GM18867 (cell line): ENCODE measurements around the gene H19.

Experiments used
- ATAC-seq: cut with Tn5 transposase; IDR thresholded peaks from one replicate; pipeline ENCODE4 v1.9.1; 2021; ENCODE audit warnings: mild to moderate bottlenecking, moderate library complexity; ENCODE audit not compliant: unreplicated experiment

Gene H19

DNA sequence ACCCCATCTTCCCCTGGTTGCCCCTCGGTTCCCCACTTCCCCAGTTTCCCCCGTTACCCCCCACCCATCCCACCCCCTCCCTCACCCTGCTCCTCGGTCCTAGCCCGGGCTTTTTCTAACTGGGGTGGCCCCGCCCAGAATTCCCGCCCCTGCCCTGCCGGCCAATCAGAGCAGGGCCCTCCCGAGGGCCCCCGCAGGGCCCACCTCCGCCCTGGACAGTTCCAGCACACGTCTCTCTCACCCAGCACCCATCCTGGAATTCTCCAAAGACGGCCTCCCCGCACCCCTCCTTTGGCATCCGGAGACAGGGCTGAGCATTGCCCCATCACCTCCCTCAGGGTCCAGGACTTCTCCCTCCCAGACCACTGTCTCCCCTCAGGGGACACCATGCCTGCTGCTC is at the start of gene H19:
TSS of gene H19 (minus strand) at position 88 of the 400 bp plus-strand sequence.
- no peak for ATAC-seq

DNA sequence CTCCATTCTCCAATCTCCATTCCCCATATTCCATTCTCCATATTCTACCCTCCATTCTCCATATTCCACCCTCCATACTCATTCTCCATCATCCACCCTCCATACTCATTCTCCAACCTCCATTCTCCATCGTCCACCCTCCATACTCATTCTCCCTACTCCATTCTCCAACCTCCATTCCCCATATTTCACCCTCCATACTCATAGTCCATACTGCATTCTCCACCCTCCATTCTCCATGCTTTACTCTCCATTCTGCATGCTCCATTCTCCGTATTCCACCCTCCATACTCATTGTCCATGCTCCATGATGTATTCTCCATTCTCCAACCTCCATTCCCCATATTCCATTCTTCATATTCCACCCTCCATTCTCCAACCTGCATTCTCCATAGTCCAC is 44.3 kb upstream of the H19 start:
- no peak for ATAC-seq

DNA sequence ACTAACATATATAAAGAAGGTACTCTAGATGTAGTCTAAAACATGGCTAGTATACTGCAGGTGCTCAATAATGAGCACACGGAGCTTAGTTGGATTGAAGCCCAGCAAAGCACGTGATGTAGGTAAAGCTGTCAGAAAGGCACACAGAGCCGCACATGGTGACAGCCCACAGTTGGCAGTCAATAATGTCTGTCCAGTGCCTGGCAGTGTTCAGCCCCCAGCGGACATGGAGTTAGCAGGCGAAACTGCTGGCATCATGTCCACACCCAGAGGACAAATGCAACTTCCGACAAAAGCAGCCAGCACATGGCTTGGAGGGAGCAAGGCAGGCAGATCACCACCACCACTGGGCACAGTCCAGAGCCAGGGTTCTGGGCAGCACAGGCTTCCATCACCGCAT is 43.5 kb upstream of the H19 start:
- no peak for ATAC-seq

DNA sequence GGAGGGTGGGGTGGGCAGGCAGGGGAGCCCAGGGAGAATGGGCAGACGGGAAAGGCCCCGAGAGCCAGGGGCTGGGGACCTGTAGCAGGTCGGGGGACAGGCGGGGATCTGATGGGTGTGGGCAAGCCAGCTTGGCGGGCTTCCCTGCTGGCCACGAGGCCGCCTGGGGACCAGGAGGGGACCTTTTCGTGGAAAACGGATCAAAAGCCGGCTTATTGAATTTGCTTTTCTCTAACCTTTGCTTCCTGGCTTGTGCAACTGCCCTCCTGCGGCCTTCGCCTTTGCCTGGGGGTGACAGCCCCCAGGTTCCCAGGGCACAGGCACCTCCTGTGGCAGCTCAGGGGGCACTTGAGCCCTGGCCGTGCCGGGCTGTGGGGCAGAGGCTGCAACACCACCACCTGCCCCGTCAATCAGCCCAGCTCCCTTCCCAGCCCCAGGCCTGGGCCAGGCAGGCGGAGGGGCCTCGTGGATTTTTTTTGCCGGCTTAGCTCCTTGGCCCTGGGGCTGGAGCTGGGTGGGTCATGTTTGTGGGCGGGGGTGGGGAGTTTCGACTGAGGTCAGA is 41.6 kb upstream of the H19 start:
- ATAC-seq, result no peak

DNA sequence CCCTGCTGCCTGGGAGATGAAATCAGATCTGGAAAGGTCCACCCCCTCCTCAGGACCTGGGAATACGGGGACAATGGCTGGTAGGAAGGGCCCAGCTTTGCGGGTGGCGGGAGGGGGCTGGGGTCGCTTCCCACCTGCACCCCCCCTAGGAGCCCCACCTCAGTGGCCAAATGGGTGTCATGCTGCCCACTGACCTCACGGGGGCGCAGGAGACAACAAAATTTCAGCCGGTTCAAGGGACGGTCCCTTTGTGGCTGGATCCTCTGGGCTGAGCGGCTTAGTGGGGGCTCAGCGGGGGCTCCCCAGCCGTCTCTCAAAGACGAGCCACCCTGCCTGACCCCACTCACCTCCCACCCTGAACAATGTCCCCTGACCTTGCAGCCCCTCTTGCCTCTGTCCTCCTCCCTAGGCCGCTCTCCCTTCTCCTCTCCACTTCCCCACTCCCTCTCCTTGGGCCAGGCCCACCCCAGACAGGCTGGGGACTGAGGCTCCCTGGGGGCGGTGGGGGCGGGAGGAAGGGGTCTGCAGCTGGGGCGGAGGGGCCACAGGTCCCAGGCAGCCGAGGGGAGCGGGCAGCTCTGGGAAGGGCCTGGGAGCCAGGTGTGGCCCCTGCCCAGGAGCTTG is 39.3 kb upstream of the H19 start:
- no peak for ATAC-seq

DNA sequence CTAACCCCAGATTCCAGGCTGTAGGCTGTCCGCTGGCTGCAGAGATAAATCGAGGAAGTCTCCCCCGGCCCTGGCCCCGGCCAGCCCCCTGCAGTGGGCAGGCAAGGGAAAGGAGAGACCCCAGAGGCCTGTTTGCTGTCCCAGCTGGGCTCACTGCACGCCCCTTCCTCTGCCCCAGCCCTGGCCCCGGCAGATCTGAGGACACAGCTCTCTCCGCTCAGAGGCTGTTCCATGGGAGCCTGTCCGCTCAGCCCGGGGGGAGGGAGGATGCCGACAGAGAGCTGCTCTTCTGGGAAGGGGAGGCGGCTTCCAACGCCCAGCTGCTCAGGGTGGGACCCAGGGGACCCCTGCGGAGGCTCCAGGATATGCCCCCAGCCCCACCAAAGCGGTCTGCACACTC is 37.7 kb upstream of the H19 start:
- ATAC-seq, result no peak

DNA sequence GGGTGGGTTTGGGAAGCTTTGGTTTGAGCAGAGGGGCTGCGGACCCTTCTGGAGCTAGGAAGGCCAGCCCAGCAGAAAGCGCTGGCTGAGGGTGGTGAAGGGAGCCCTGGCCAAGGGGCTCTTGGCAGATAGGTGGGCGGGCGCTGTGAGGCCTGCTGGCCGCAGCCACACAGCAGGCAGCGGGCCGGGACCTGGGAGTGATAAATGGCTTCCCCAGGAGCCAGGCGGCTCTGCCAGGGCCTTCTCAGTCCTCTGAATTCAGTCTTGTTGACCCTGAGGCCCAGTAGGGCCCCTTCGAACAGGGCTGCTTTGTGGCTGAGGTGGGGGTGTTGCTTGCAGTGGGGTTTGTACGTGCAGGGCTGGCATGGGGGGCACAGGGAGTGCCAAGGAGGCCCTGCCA is 33.4 kb upstream of the H19 start:
- no peak for ATAC-seq

DNA sequence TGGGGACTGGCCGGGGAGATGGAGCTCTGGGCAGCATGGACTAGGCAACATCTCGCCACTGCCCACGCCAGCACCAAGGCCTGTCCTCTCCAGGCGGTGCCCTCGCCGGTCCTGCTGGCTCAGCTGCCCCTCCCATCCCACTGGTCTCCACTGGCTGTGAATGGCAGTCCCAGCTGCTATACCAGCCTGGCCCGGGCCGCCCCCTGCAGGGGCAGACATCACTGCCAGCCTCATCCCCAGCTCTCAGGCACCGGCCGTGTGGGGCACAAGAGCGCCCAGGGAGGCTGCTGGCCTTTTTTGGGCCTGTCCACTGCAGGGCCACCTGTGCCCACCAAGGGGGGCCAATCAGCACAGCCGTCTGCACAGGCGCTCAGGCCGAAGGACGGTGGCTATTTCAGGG is 30.1 kb upstream of the H19 start:
- no peak for ATAC-seq

DNA sequence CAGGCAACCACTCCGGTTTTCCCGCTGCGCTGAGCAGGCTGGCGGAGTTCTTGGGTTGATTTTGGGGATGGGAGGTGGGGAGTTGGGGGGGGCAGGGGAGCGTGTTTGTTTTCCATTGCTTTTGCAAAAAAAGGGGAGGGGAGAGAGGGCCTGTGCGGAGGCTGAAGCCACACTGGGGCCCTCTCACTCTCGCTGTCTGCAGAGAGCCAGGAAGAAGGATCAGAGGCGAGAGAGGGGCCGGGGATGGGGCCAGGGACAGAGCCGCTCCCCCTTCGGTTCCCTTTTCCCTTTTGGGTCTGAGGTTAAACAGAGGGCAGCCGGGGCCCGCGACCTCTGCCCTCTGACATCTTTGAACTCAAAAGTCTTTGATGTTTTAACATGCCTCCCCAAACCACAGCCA is 17.4 kb upstream of the H19 start:
- no peak for ATAC-seq

DNA sequence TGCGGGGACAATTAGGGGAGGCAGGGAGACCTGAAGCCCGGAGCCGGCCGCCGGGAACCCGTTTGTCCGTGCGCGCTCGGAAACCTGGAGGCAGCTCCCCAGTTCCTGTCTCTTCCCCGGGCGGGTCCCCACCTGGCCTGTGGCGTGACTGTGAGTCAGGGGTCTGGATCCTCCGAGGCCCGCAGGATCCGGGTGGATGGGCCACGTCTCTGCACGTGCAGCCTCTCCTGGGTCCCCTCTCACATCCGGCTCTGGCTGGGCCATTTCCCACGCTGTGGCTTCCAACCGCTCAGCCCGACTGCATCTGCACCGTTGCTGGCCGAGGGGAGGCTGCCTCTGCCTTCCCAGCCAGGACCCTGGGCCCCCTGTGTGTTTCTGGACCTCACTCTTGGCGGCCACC is 14.8 kb upstream of the H19 start:
- ATAC-seq, result no peak

DNA sequence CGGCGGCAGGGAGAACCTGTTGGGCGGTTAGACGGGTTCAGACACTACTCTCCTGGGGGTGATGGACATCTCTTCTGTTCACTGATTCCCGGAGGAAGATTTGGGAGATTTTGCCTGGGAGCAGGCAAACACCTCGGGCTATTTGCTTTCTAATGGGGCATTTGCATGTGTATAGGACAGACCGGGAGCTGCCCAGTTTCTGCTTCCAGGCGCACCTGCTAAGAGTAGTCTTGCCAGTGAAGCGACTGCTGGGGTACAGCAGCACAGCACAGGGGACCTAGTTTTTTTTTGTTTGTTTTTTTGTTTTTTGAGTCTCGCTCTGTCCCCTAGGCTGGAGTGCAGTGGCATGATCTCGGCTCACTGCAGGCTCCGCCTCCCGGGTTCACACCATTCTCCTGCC is 6.8 kb upstream of the H19 start:
- no peak for ATAC-seq

DNA sequence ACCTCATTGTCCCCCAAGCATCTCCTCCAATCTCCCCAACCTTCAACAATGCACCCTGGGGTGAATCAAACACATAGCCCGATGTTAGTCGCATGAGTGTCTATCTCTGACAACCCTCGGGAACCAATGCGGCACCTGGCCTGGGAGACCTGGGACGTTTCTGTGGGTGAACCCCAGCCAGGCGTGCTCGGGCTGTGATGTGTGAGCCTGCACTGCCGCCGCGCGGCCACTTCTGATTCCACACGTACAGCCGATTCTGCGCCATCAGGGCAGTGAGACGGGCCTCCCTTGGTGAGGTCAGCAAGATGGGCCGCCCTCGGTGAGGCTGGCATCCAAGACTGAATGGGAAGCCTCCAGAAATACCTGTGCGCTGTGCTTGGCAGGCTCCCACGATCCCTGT is 5.2 kb upstream of the H19 start:
- no peak for ATAC-seq

DNA sequence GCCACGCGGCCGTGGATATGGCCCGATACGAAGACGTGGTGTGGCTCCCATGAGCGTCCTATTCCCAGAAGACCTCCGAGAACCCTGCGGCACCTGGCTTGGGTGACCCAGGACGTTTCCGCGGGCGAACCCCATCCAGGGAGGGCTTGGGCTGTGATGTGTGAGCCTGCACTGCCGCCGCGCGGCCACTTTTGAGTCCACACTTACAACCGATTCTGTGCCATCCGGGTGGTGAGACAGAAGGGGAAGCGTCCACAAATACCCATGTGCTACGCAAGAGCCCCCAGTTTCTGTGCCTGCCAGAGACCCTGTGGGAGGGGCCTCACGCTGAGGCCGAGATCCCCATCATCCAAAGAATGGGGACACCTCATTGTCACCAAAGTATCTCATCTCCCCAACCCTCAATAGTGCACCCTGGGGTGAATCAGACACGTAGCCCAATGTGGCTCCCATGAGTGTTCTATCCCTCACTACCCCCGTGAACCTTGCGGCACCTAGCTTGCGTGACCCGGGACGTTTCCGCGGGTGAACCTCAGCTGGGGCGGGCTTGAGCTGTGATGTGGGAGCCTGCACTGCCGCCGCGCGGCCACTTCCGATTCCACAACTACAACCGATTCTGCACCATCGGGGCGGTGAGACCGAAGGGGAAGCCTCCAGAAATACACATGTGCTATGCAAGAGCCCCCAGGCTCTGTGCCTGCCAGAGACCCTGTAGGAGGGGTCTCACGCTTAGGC is 4.6 kb upstream of the H19 start:
- ATAC-seq, result no peak

DNA sequence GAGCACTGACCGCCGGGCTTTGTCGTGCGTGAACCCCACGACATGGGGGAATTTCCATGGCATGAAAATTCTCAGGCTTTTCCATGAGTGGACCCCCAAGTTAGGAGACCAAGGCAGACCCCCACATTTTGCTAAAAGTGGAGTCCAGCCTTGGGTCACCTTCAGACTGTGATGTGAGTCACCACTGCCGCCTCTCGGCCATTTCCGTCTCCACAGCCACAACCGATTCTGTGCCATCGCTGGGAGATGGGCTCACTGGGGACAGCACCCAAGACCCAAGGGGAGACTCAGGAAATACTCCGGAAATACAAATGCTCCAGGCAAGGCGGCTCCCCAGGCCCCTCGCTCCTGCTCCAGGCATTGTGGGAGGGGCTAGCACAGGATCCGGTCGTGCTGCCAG is 1.2 kb upstream of the H19 start:
- no peak for ATAC-seq

DNA sequence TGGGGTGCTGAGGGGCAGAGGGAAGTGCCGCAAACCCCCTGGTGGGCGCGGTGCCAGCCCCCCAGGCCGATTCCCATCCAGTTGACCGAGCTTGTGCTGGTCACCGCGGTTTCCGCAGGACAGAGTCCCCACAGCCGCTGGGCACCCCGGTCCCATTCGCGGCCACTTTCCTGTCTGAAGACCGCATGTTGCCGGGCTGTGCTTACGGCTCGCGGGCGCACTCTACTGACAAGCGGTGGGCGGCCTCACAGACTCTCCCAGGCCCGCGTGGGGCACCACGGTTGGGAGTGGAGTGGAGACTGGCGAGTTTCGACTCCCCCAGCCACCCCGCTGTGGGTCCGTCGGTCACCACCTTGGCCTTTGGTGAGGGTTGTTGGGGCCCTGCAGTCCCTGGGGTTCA is 648 bp upstream of the H19 start:
- no peak for ATAC-seq

DNA sequence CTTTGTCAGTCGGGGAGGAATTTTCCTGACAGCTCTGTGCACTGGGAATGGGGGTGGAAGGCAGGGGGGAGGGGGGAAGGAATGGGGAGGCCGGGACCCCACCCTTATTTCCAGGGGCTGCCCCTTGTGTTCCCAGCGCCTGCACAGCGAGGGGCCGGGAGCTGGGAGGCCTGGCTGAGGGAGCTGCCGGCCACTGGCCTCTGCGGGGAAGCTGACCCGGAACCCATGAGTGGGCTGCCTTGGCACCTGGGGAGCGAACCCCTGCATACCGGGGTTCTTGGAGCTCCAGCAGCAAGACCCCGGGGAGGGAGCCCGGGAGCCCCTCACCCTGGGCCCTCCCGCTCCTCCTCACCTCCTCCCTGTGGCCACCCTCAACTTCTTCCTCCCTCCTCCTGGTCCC is 3.5 kb downstream of the H19 start:
- ATAC-seq, result no peak

DNA sequence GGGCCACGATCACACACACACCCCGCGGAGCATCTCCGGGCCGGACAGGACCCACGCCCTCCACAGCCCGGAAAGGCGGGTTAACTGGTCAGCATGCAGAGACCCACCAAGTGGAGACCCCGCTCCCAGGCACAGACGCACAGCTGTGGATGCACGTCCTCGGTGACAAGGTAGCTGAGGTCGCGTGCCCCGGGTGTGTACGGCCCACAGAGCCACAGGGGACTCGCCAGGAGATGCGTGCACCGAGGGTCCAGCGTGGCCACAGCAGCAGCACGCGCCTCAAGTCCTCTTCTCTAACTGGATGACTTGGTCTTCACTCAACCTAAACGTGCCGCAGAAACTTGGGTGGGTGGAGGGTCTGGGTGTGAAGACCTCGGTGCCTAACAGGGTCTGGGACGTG is 5.5 kb downstream of the H19 start:
- ATAC-seq, result no peak

DNA sequence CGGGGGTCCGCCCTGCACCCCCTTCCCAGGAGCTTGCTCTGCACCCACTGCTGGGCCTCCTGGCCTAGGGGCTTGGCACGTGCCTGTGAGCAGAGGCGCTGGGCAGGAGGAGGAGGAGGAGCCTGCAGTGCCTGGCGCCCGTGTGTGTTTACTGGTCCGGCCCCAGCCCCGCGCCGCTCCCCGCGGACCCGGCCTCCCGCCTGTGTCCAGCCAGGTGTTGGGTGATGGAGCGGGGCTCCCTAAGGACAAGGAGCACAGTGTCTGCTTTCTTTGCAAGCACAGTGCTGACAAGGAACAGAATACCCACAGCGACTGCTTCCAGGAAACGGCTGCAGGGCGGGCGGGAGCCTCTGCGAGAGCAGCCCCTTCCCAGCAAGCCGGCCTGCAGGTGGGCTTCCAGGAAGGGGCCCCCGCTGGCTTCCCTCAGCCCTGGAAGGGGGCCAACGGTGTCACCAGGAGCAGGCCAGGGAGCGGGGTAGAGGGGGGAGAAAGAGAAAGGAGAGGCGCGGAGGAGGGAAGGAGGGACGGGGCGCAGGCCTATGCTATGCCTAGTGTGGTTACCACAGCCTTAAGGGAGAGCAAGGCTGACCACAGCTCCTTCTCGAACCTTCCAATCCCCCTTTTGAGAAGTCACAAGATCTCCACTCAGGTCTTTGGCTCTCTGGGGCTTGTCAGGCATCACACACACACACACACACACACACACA is 6.6 kb downstream of the H19 start:
- ATAC-seq, result no peak

DNA sequence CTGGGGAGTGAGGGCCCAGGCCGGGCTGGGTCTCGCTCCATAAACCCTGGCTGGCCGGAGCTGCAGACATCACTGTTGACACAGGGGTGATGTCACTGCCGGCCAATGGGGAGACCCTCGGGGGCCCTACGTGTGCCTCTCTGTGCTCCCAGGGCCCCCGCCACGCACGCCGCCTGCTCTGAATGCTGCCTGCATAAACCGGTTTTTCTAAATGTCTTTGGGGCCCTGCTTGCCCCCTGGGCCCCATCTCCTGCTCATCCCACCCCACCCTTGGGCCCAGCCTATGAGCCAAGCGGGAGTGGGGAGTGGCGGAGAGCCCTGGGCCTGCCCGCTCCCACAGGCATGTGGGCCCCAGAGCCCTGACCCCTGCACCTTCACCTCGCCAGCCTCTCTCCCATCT is 7.7 kb downstream of the H19 start:
- no peak for ATAC-seq

DNA sequence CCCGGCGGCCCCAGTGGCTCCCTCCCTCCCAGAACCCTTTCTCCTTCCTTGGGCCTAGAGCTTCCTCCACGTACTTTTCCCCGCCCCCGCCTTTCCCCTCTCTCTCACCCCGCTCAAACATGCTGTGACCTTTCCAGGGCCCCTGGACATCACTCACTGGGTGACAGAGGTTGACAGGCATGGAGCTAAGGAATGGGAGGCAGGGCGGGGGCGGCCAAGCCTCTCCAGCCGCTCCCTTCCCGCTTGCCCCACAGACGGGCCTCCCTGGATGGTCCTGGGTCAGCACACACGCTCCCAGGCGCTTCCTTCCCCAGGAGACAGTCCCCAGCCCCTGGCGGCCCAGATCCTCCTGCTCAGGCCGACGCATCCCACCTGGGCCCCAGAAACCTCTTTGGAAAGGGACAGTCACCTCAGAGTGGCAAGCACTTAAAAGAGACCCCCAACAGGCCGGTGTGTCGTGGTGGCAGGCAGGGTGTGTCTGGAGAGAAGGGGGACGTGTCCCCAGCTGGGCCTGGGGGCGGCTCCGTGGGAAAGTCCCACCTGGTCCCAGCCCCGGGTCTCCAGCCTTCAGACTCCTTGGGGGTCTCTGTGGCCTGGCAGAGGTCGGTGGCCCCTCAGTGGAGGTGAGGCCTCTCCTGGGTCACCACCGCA is 8.8 kb downstream of the H19 start:
- no peak for ATAC-seq

DNA sequence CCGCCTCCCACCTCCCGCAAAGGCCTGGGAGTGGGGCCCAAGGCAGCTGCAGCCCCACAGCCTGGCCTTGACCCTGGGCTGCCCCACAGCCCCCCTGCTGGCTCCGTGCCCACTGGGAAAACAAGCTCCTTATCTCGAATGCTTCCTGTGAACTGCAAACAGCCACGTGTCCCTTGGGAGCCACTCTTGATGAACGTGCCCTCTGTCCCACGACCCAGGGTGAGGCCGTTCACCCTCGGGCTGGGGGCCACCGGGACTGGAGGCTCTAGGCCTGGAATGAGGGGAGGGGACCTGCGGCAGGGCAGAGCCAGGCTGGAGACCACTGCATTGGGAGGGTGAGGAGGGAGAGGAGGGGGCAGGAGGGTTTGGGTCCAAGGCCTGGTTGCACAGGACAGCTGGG is 9.5 kb downstream of the H19 start:
- ATAC-seq, result no peak

DNA sequence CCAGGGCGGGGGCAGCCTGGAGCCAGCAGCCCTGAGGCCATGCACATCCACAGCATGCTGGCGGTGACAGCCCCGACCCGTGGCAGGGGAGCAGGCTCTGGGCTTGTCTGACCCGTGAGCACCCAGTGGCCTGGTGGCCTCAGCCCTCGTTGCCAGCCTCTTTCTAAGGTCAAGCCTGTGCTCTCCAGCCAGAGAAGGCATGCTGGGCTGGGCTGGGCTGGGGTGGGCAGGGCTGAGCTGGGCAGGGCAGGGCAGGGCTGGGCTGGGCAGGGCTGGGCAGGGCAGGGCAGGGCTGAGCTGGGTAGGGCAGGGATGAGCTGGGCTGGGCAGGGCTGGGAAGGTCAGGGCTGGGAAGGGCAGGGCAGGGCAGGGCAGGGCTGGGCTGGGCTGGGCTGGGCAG is 10.6 kb downstream of the H19 start:
- ATAC-seq, result no peak
